ENCODE results near the gene RPRD1A.
"Not testable (repeated sequence)": the region's sequence is repeated elsewhere in the genome, so short reads cannot be mapped to it uniquely, and the experiment has no call there.

RPRD1A gene

DNA sequence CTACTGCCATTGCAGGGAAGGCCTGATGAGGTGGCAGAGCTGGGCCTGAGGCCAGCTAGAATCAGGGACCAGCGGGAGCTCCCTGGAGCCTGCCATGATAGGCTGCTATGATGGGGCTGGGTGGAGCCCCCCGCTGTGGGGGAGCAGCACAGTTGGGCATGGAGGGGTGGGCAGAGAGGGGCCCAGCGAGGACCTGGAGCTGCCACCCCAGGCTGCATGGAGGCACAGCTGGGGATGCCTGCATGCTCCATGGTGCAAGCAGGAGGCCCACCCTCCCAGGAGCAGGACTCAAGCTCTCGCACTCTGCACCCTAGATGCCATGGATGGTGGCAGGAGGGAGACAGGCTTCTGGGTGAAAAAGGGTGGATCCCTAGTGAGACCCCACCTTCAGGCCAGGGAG, 17.8 kb upstream of the RPRD1A start:
- in situ Hi-C loops (cut with MboI; ENCODE audit: low pct_unique_long_range_greater_than_20kb, low sequenced_read_pairs), result no loop called here

DNA sequence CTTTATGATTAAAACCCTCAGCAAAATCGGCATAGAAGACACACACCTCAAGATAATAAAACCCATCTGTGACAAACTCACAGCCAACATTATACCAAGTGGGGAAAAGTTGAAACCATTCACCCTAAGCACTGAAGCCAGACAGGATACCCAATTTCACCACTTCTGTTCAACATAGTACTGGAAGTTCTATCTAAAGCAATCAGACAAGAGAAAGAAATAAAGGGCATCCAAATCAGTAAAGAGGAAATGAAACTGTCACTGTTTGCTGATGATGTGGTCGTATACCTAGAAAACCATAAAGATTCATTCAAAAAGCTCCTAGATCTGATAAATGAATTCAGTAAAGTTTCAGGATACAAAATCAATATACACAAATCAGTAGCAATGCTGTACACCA, 16.4 kb upstream of the RPRD1A start:
- in situ Hi-C loops (cut with MboI; ENCODE audit: low pct_unique_long_range_greater_than_20kb, low sequenced_read_pairs), result no loop called here
- no peak for DNase-seq

More for the DNA sequence above, 17.8 kb upstream of the RPRD1A start:
- no peak for DNase-seq

DNA sequence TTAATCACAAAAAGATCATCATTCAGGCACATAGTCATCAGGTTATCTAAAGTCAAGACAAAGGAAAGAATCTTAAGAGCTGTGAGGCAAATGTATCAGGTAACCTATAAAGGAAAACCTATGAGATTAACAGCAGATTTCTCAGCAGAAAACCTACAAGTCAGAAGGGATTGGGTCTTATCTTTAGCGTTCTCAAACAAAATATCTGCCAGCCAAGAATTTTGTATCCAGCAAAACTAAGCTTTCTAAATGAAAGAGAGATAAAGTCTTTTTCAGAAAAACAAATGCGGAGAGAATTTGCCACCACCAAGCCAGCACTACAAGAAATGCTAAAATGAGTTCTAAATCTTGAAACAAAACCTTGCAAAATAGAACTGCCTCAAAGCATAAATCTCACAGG, 13.8 kb upstream of the RPRD1A start:
- DNase-seq; in situ Hi-C loops (cut with MboI; ENCODE audit: low pct_unique_long_range_greater_than_20kb, low sequenced_read_pairs): not testable (repeated sequence)

DNA sequence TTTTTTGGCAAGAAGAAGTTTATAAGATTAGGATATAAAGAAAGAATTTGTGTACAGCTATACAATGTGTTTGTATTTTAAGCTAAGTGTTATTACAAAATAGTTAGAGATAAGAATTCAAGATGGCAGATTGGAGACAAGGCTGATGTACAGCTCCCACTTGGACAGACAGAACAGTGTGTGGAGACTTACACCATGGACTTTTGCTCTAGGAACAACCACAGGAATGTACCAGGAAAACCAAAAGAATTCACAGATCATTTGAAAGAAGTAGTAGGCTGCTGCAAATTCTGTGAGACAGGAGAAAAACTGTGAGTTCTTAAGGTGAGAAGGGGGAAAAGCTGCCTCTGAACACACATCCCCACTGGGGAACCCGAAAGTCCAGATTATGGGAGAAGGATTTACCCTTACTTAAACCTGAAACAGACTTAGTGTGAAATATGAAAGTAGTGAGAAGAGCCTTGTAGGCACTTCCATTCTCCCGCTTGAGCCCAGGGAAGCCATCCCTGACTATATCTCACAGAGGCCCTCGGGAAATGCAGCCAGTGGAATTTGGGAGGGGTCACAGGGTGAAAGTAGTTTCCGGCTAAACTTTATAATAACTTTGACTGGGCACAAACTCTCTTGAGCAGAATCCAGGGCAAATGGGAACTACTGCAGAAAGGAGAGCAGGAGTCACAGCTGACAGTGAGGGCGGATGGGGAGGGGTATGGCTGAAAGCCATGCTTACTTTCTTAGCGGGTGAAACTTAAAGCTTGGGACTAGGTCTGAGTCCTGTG, 11.6 kb upstream of the RPRD1A start:
- DNase-seq, result no peak
- in situ Hi-C loops (cut with MboI; ENCODE audit: low pct_unique_long_range_greater_than_20kb, low sequenced_read_pairs), result no loop called here

DNA sequence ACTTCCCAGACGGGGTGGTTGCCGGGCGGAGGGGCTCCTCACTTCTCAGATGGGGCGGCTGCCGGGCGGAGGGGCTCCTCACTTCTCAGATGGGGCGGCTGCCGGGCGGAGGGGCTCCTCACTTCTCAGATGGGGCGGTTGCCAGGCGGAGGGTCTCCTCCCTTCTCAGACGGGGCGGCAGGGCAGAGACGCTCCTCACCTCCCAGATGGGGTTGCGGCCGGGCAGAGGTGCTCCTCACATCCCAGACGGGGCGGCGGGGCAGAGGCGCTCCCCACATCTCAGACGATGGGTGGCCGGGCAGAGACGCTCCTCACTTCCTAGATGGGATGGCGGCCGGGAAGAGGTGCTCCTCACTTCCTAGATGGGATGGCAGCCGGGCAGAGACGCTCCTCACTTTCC, 10.4 kb upstream of the RPRD1A start:
- in situ Hi-C loops (cut with MboI; ENCODE audit: low pct_unique_long_range_greater_than_20kb, low sequenced_read_pairs), result not testable (repeated sequence)

DNA sequence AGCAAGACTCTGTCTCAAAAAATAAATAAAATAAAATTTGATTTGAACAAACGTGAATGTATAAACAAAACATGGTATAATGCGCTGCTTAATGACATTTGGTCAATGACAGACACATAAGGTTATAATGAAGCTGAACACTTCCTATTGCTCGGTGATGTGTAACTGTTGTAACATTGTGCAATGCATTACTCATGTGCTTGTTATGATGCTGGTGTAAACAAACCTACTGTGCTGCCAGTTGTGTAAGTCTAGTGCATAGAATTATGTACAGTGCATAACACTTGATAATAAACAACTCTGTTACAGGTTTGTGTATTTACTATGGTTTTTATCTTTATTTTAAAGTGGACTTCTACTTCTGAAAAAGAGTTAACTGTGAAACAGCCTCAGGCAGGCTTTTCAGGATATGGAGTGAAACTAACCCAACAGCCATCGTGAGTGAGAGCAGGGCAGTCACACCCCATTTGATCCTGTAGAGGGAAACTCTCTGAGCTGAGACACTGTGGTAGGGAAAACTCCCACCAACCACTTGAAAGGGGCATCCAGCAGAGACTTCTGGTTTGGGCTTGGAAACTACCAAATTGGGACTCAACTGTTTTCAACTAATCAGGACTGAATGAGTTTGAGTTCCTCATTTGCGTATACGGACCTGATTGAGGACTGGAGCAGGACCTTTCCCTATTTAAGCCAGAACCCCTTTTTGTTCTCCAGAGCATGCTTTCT, 8.7 kb upstream of the RPRD1A start:
- in situ Hi-C loops (cut with MboI; ENCODE audit: low pct_unique_long_range_greater_than_20kb, low sequenced_read_pairs), result no loop called here
- peak; percentile 24 for DNase-seq

More for the DNA sequence above, 10.4 kb upstream of the RPRD1A start:
- DNase-seq, result not testable (repeated sequence)

DNA sequence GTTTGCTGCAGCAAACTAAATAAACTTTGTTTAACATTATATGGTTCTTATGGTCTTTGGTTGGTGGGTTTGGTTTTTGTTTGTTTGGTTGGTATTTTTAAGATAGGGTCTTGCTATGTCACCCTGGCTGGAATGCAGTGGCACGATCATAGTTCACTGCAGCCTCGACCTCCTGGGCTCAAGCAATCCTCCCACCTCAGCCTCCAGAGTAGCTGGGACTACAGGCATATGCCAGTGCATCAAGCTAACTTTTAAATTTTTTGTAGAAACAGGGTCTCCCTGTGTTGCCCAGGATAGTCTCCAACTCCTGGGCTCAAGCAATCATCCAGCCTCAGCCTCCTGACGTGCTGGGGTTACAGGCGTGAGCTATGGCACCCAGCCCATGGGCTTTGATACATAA, 7.1 kb upstream of the RPRD1A start:
- DNase-seq, result no peak
- in situ Hi-C loops (cut with MboI; ENCODE audit: low pct_unique_long_range_greater_than_20kb, low sequenced_read_pairs), result no loop called here

DNA sequence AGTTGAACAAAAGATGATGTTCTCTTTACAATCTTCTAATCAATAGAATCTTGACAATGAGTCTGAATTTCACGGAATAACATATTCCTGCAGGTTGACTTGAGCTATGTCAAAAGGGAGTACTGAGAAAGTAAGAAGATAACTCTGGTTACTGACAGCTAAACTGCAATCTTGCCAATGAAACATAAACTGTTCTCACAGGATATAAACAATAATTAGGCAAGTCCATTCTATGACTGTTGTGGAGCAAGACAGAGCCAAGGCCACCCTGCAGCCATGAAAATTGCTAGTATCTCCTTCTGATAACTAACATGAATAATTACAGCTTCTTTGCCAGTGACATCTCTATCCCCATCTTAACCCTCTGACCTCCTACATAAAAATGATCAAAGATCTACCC, 6.3 kb upstream of the RPRD1A start:
- in situ Hi-C loops (cut with MboI; ENCODE audit: low pct_unique_long_range_greater_than_20kb, low sequenced_read_pairs), result no loop called here
- no peak for DNase-seq

DNA sequence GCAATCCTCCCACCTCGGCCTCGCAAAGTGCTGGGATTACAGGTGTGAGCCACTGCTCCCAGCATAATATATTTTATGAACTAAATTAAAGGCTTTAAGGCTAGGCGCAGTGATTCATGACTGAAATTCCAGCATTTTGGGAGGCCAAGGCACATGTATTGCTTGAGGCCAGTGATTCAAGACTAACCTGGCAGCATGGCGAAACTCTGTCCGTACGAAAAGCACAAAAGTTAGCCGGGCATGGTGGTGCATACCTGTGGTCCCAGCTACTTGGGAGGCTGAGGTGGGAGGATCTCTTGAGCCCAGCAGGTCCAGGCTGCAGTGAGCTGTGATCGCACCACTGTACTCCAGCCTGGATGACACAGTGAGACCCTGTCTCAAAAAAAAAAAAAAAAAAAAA, 5.0 kb upstream of the RPRD1A start:
- DNase-seq; in situ Hi-C loops (cut with MboI; ENCODE audit: low pct_unique_long_range_greater_than_20kb, low sequenced_read_pairs): not testable (repeated sequence)

DNA sequence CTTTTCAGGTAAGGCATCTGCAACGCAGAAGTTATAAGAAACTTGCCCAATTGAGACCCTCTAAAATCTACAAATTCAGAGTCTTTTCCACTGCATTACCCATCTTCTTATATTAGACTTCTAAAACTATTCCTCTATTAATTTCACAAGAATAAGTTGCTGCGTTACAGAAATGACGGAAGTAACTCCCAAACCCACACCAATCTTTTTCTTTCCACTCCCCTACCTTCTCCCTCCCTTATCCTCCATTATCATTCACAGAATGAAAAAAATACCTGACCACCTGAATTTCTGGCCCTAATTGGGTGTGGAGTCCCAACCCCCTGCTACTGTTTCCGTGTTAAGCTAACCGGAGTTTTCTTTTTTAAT, 689 bp downstream of the RPRD1A start:
- DNase-seq, result peak; percentile 57
- in situ Hi-C loops (cut with MboI; ENCODE audit: low pct_unique_long_range_greater_than_20kb, low sequenced_read_pairs), result no loop called here

DNA sequence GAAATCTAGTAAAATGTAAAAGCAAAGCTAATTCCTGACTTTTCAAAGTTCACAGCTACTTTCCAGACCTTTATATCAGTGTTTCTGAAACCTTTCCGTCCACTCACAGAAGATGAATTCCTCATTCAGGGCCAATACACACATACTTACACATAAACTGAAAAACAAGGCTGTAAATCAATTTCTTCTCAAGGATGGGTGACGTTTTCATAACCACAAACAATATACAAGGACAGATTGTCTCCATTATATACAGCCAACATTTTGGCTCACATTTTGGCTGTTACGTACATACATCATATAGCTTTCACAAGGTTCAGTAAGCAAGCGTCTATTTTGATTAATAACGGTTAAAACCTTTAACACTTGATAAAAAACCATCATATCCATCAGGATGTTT, 1.4 kb downstream of the RPRD1A start:
- in situ Hi-C loops (cut with MboI; ENCODE audit: low pct_unique_long_range_greater_than_20kb, low sequenced_read_pairs), result no loop called here

DNA sequence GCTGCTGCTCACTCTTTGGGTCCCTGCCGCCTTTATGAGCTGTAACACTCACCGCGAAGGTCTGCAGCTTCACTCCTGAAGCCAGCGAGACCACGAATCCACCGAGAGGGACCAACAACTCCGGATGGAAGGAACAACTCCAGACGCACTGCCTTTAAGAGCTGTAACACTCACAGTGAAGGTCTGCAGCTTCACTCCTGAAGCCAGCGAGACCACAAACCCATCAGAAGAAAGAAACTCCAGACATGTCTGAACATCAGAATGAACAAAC, 2.6 kb downstream of the RPRD1A start:
- DNase-seq; in situ Hi-C loops (cut with MboI; ENCODE audit: low pct_unique_long_range_greater_than_20kb, low sequenced_read_pairs): not testable (repeated sequence)

More for the DNA sequence above, 1.4 kb downstream of the RPRD1A start:
- peak; percentile 16 for DNase-seq

DNA sequence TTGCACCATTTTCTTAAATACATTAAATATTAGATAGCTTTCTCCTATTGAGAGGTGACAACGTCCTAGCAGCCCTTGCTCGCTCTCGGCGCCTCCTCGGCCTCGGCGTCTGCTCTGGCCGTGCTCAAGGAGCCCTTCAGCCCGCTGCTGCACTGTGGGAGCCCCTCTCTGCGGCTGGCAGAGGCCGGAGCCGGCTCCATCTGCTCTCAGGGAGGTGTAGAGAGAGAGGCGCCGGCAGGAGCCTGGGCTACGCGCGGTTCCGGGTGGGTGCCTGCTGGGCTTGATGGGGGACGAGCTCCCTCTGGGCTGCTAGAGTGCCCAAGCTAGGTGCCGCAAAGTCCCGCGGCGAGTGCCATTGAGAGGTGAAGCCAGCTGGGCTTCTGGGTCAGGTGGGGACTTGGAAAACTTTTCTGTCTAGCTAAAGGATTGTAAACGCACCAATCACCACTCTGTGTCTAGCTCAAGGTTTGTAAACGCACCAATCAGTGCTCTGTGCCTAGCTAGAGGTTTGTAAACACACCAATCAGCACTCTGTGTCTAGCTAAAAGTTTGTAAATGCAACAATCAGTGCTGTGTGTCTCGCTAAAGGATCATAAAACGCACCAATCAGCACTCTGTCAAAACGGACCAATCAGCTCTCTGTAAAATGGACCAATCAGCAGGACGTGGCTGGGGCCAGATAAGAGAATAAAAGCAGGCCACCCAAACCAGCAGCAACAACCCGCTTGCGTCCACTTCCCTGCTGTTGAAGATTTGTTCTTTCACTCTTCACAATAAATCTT, 3.1 kb downstream of the RPRD1A start:
- in situ Hi-C loops (cut with MboI; ENCODE audit: low pct_unique_long_range_greater_than_20kb, low sequenced_read_pairs), result no loop called here

DNA sequence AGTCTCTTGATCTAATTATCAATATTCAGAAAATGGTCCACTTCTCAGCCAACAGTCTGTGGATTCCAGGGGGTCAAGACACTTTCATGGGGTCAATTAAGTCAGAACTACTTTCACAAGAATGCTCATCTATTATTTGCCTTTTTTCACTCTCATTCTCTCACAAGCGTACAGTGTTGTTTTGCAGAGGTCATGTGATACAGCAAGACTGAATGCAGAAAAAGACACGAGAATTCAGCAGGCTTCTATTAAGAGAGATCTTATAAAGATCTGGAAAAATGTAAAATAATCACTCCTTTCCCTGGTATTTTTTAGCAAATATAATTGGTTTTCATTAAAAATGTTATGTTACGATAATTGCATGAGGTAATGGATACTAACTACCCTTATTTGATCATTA, 8.7 kb downstream of the RPRD1A start:
- in situ Hi-C loops (cut with MboI; ENCODE audit: low pct_unique_long_range_greater_than_20kb, low sequenced_read_pairs), result no loop called here

More for the DNA sequence above, 3.1 kb downstream of the RPRD1A start:
- no peak for DNase-seq

DNA sequence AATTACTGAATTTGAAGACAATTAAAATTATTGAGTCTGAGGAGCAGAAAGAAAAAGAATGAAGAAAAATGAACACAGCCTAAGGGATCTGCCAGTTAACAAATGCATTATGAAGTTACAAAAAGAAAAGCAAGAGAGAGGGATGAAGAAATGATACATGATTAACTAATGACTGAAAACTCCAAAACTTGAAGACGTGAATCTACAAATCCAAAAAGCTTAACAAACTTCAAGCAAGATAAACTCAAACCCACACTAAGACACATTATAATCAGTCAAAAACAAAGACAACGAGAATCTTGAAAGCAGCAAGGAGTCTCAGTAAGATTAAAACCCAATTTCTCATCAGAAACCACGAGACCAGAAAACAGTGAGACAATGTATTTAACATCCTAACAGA, 15.6 kb downstream of the RPRD1A start:
- in situ Hi-C loops (cut with MboI; ENCODE audit: low pct_unique_long_range_greater_than_20kb, low sequenced_read_pairs), result no loop called here
- no peak for DNase-seq

More for the DNA sequence above, 8.7 kb downstream of the RPRD1A start:
- DNase-seq, result no peak

DNA sequence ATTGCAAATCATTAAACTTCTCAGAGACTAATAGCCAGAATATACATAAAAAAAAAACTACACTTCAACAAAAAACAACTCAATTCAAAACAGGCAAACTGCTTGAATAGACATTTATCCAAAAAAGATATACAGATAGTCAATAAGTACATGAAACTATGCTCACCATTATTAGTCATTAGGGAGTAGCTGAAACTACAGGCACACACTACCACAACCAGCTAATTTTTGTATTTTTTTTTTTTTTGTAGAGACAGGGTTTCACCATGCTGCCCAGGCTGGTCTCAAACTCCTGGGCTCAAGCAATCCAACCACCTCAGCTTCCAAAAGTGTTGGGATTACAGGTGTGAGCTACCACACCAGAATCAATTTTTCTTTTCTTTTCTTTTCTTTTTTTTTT, 16.9 kb downstream of the RPRD1A start:
- no peak for DNase-seq
- in situ Hi-C loops (cut with MboI; ENCODE audit: low pct_unique_long_range_greater_than_20kb, low sequenced_read_pairs), result no loop called here

DNA sequence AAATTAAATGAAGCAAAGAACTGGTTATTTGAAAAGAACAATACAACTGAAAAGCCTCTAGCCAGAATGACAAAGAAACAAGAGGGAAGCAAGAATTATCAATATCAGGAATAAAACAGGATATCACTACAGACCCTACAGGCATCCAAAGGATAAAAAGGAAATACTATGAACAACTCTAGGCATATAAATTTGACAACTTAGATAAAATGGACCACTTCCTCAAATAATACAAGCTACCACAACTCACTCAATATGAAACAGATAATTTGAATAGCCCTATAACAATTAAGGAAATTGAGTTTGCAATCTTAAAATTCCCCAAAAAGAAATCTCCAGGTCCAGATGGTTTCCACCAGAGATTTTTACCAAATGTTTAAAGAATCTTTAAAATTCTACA, 19.8 kb downstream of the RPRD1A start:
- DNase-seq, result peak; percentile 11
- in situ Hi-C loops (cut with MboI; ENCODE audit: low pct_unique_long_range_greater_than_20kb, low sequenced_read_pairs), result no loop called here

DNA sequence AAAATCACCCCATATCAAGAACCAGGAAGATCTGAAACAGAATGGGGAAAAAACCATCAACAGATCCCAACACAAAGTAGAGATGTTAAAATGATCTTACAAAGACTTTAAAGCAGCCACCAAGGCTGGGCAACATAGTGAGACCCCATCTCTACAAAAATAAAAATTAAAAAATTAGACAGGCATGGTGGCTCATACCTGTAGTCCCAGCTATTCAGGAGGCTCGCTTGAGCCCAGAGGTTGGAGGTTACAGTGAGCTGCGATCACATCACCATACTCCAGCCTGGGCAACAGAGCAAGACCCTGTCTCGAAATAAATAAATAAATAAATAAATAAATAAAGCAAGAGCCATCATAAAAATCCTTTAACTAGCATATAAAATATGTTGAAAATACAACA, 20.5 kb downstream of the RPRD1A start:
- in situ Hi-C loops (cut with MboI; ENCODE audit: low pct_unique_long_range_greater_than_20kb, low sequenced_read_pairs), result no loop called here
- DNase-seq, result no peak

DNA sequence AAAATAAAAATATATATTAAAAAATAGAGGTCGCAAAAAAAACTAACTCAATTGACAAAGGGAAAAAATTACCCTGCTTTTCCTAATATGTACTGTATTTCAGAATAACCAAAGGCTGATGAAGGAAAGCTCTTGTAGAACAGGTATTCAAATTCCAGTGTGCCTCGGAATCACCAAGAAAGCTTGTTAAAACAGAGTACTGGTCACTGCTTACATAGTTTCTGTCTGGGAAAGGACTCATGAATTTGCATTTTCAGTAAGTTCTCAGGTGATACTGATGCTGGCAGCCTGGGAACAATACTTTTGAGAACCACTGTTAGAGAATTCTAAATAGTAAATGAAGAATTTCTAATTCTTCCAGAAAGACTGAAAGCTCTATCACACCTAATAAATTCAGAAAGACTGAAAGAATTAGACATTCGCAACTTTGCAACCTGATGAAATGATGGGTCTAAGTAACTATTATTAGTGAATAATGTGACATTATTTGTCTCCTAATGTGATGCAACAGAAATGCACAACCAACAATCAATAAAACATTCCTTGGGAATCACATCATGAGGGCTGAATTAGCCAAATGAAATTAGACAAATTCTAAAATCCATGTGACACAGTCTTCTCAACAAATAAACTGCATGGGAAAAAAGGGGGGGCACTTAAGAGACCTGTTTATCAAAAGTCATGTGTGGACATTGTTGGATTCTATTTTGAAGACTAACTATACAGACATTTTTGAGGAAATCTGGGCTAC, 21.9 kb downstream of the RPRD1A start:
- no peak for DNase-seq
- in situ Hi-C loops (cut with MboI; ENCODE audit: low pct_unique_long_range_greater_than_20kb, low sequenced_read_pairs), result no loop called here

All from KBM-7 (cell line).